Measurements from ENCODE around the gene SMPD3.

DNA sequence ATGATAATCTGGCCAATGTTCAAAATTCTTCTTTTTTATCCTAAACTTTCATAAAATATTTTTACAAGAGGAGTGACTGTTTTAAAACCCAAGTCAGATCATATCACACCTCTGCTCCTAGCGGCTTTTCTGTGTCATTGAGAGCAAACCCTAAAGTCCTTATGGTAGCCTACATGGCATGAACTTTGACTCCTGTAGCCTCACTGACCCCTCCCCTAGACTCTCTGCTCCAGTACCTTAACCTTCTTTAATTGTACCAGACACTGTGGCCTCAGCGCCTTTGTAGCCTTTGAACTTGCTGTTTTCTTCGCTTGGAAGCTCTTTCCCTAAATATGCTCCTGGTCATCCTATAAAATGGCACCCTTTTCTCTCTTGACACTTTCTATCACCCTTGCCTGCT lies 7.3 kb upstream of the SMPD3 start:
- TF ChIP-seq, protein P1, sequence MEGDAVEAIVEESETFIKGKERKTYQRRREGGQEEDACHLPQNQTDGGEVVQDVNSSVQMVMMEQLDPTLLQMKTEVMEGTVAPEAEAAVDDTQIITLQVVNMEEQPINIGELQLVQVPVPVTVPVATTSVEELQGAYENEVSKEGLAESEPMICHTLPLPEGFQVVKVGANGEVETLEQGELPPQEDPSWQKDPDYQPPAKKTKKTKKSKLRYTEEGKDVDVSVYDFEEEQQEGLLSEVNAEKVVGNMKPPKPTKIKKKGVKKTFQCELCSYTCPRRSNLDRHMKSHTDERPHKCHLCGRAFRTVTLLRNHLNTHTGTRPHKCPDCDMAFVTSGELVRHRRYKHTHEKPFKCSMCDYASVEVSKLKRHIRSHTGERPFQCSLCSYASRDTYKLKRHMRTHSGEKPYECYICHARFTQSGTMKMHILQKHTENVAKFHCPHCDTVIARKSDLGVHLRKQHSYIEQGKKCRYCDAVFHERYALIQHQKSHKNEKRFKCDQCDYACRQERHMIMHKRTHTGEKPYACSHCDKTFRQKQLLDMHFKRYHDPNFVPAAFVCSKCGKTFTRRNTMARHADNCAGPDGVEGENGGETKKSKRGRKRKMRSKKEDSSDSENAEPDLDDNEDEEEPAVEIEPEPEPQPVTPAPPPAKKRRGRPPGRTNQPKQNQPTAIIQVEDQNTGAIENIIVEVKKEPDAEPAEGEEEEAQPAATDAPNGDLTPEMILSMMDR (IDR thresholded peaks at IDR 0.05; ENCODE audit: control extremely low read depth in 1 of 3, insufficient read depth in 1 of 3, low read depth in 1 of 3, low read length in 3 of 3): no peak
- TF ChIP-seq YY1 (IDR thresholded peaks at IDR 0.05; ENCODE audit: low read depth, low read length) (no peak), SP1 (IDR thresholded peaks at IDR 0.05; ENCODE audit: low read depth, low read length) (no peak), RAD21 (IDR thresholded peaks at IDR 0.05 in 1 of 2, conservative IDR thresholded peaks at IDR 0.05 in 1 of 2; ENCODE audit: low read depth in 2 of 2, low read length in 2 of 2) (no peak), SIX5 (IDR thresholded peaks at IDR 0.05; ENCODE audit: low read depth, low read length) (no peak), POLR2A (IDR thresholded peaks at IDR 0.05; ENCODE audit: control extremely low read depth in 1 of 2, low read depth in 2 of 2, low read length in 2 of 2) (no peak), TAF1 (IDR thresholded peaks at IDR 0.05; ENCODE audit: low read depth, low read length) (no peak)
